ENCODE data around the gene SEMA4D.

Gene SEMA4D

GRCh38 chr9:89462199-89462598 lies 35.7 kb downstream of the SEMA4D start:
- no peak for DNase-seq

GRCh38 chr9:89461265-89461664 lies 36.6 kb downstream of the SEMA4D start:
- no peak for DNase-seq

- no peak for DNase-seq
Observed at GRCh38 chr9:89460551-89460950, 37.4 kb downstream of the SEMA4D start.

- no peak for DNase-seq
Observed at GRCh38 chr9:89458768-89459496, 39.0 kb downstream of the SEMA4D start.

- no peak for DNase-seq
Observed at GRCh38 chr9:89457376-89457855, 40.5 kb downstream of the SEMA4D start.

GRCh38 chr9:89455356-89455824 lies 42.5 kb downstream of the SEMA4D start:
- no peak for DNase-seq

- no peak for DNase-seq
Observed at GRCh38 chr9:89454498-89455355, 43.2 kb downstream of the SEMA4D start.

- no peak for DNase-seq
Observed at GRCh38 chr9:89453452-89453851, 44.5 kb downstream of the SEMA4D start.

- DNase-seq: no peak
Observed at GRCh38 chr9:89452561-89452960, 45.4 kb downstream of the SEMA4D start.

GRCh38 chr9:89450213-89450612 lies 47.7 kb downstream of the SEMA4D start:
- DNase-seq: no peak

- DNase-seq: no peak
Observed at GRCh38 chr9:89449261-89449671, 48.6 kb downstream of the SEMA4D start.

GRCh38 chr9:89448821-89449220 lies 49.1 kb downstream of the SEMA4D start:
- DNase-seq: no peak

- no peak for DNase-seq
Observed at GRCh38 chr9:89448381-89448780, 49.5 kb downstream of the SEMA4D start.

- no peak for DNase-seq
Observed at GRCh38 chr9:89447416-89447815, 50.5 kb downstream of the SEMA4D start.

- no peak for DNase-seq
Observed at GRCh38 chr9:89446961-89447310, 51.0 kb downstream of the SEMA4D start.

- no peak for DNase-seq
Observed at GRCh38 chr9:89446261-89446960, 51.5 kb downstream of the SEMA4D start.

GRCh38 chr9:89445801-89446251 lies 52.1 kb downstream of the SEMA4D start:
- no peak for DNase-seq

- DNase-seq: no peak
Observed at GRCh38 chr9:89444925-89445765, 52.8 kb downstream of the SEMA4D start.

- DNase-seq: no peak
Observed at GRCh38 chr9:89444274-89444673, 53.6 kb downstream of the SEMA4D start.

GRCh38 chr9:89442981-89443814 lies 54.7 kb downstream of the SEMA4D start:
- no peak for DNase-seq

GRCh38 chr9:89442501-89442978 lies 55.4 kb downstream of the SEMA4D start:
- DNase-seq: no peak
